ENCODE measurements around the gene RYR1.
"Not testable (repeated sequence)": the region's sequence is repeated elsewhere in the genome, so short reads cannot be mapped to it uniquely, and the experiment has no call there.

The RYR1 gene

DNA sequence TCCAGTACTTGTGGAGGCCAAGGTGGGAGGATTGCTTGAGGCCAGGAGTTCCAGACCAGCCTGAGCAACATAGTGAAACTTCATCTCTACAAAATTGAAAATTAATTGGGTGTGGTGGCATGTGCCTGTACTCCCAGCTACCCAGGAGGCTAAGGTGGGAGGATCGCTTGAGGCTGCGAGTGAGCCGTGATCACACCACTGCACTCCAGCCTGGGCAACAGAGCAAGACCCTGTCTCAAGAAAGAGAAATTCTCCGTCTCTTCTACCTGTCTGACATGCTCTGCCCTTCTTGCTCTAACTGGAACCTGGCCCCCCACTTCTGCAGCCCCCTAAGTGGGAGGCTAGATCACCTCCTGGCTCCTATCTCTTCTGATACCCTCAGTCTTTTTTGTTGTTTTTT, 192.9 kb downstream of the RYR1 start:
- H3K4me3 ChIP-seq (ENCODE audit: low read length): no peak overlapping the region
- no peak for DNase-seq (ENCODE audit: low read depth)
- TF ChIP-seq, protein P1, sequence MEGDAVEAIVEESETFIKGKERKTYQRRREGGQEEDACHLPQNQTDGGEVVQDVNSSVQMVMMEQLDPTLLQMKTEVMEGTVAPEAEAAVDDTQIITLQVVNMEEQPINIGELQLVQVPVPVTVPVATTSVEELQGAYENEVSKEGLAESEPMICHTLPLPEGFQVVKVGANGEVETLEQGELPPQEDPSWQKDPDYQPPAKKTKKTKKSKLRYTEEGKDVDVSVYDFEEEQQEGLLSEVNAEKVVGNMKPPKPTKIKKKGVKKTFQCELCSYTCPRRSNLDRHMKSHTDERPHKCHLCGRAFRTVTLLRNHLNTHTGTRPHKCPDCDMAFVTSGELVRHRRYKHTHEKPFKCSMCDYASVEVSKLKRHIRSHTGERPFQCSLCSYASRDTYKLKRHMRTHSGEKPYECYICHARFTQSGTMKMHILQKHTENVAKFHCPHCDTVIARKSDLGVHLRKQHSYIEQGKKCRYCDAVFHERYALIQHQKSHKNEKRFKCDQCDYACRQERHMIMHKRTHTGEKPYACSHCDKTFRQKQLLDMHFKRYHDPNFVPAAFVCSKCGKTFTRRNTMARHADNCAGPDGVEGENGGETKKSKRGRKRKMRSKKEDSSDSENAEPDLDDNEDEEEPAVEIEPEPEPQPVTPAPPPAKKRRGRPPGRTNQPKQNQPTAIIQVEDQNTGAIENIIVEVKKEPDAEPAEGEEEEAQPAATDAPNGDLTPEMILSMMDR (conservative IDR thresholded peaks at IDR 0.05; ENCODE audit: low read length): no peak

DNA sequence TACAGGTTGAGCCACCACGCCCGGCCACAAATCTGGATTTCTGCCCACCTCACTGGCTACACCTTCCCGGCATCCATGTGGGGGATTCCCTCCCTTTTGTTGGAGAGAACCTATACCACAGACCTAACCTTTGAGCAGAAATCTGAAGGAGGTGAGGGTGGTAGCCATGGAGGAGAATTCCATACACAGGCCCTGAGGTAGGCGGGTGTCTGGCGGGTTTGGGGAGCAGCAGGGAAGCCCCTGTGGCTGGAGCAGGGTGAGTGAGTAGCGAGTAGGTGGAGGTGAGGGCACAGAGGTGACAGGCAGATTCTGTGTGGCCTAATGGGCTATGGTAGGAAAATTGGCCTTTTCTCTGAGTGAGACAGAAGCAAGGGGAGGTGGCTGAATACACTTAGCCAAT, 196.1 kb downstream of the RYR1 start:
- no peak overlapping the region for H3K4me3 ChIP-seq (ENCODE audit: low read length)
- DNase-seq (ENCODE audit: low read depth): no peak
- TF ChIP-seq, protein P1 (conservative IDR thresholded peaks at IDR 0.05; ENCODE audit: low read length): no peak

DNA sequence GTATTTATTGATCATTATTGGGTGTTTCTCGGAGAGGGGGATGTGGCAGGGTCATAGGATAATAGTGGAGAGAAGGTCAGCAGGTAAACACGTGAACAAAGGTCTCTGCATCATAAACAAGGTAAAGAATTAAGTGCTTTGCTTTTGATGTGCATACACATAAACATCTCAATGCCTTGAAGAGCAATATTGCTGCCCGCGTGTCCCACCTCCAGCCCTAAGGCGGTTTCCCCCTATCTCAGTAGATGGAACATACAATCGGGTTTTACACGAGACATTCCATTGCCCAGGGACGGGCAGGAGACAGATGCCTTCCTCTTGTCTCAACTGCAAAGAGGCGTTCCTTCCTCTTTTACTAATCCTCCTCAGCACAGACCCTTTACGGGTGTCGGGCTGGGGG, 197.8 kb downstream of the RYR1 start:
- DNase-seq (ENCODE audit: low read depth); H3K4me3 ChIP-seq (ENCODE audit: low read length): not testable (repeated sequence)

DNA sequence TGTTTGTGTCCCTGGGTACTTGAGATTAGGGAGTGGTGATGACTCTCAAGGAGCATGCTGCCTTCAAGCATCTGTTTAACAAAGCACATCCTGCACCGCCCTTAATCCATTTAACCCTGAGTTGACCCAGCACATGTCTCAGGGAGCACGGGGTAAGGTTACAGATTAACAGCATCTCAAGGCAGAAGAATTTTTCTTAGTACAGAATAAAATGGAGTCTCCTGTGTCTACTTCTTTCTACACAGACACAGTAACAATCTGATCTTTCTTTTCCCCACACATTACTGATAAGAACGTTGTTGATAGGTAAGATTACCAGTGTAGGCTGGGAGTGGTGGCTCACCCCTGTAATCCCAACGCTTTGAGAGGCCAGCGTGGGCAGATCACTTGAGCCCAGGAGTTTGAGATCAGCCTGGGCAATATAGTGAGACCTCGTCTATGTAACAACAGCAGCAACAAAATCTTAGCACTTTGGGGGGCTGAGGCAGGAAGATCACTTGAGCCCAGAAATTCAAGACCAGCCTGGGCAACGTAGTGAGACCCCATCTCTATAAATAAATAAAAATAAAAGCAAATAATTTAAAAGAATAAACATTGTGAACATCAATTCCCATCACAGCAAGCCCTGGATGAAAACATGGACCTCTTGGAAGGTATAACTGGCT, 198.5 kb downstream of the RYR1 start:
- H3K4me3 ChIP-seq (ENCODE audit: low read length); DNase-seq (ENCODE audit: low read depth): not testable (repeated sequence)

DNA sequence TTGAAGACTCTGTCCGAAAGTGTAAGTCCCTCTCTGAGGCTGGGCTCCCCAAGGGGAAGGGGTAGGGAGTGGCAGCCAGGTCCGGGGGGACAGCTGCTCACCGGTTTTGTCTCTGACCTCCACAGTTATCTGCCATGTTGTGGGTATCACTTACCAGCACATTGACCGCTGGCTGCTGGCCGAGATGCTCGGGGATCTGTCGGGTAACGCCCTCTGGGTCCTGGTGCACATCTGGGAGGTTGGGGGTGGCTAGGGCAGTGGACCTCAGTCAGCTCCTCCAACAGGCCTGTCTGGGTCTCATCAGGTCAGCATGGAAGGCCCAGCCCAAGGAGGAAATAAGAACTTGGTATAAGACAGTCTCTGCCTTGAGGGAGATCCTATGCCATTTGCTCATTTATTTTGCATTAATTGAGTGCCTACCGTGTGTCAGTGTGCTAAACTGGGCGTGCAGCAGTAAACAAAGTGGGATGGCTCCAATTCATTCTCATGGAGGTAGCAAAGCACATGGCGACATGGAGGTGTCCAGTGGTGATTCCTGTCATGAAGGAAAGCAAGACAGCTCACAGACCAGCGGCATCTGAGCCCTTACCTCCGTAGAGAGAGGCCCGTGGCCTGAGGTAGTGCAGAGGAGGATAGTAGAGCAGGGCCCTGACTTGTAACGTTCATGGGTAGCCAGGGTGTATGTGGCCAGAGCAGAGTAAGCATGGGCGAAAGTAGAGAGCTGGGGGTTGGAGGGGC, 199.2 kb downstream of the RYR1 start:
- DNase-seq (ENCODE audit: low read depth): no peak
- TF ChIP-seq, protein P1 (conservative IDR thresholded peaks at IDR 0.05; ENCODE audit: low read length): no peak
- H3K4me3 ChIP-seq (ENCODE audit: low read length): no peak overlapping the region

DNA sequence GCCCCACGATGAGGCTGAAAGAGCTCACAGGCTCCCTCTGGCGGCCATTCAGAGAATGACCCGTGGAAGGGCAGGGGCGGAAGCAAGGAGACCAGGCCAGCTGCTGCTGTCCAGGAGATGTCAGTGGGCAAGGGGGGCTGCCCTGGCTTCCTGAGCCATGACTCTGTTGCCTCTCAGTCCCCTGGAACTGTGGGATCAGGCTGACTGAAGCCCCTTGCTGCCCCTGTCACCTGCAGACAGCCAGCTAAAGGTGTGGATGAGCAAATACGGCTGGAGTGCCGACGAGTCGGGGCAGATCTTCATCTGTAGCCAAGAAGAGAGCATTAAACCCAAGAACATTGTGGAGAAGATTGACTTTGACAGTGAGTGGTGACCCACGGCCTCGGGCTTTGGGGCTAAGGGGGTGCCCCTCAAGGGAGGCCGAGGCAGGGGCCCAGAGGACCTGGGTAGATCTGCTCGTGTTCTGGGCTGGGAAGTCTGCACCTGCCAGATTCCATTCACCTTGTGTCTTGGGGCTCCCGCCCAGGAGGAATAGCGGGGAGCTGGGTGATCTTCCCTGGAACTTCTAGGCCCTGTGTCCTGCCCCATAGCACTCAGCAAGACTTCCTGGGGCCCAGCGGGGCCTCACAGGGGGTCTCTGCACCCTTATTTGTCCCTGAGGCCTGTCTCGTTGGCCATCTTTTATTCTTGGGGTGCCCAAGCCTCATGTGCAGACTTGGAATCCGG, 201.4 kb downstream of the RYR1 start:
- TF ChIP-seq, protein P1 (conservative IDR thresholded peaks at IDR 0.05; ENCODE audit: low read length): peak; percentile 90
- peak; percentile 54 for DNase-seq (ENCODE audit: low read depth)
- H3K4me3 ChIP-seq (ENCODE audit: low read length): no peak overlapping the region

DNA sequence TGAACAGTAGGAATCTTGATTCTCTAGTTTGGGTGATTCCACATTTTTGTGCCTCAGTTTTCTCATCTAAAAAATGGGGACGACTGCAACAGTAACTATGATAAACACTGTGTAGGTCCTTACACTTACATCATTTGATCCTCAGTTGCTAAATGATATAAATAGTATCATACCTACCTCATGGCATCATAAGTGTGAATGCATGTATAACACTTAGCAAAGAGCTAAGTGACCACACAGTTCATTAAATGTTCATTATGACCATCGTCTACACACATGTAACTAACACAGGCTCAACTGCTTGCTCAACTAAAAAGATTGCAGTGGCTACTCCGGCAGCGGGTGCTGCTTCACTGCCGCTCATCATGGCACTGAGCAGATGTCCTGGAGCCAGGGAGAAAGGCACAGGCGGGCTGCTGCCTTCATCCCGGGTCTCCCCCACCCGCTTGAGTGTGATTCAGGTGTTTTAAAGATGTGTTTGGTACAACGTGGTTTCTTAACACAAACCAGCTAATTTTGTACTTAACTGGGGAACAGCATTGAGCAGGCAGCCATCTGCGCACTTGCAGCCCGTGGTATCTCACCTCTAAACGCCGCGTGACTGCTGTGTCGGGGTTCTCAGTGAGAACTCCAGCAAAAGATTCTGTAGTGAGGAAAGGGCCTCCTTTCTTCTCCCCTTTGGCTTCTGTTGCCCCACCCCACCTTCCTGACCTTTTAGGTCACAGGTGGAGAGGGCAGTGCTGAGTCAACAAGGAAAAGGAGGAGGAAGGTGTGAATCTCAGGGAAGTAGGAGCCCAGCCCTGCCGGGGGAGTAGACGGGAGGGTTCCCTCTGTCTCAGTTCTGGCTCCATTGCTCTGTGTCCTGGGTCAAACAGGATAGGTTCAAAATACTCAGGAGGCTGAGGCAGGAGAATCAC, 202.2 kb downstream of the RYR1 start:
- no peak overlapping the region for H3K4me3 ChIP-seq (ENCODE audit: low read length)
- DNase-seq (ENCODE audit: low read depth): no peak
- TF ChIP-seq, protein P1 (conservative IDR thresholded peaks at IDR 0.05; ENCODE audit: low read length): no peak
